GM23338 (cell line): Measurements from ENCODE around the gene TSLP. TPM values are rescaled to one million over a fixed set of nuclear protein-coding genes. Genes with fewer than 3 reads are reported as not detected.

ENCODE experiments used
- ATAC-seq: fragments of 200-7000 bp; cut with Tn5 transposase; 3 replicates; pipeline ENCODE4 v1.9.1; 2020
- DNase-seq: peaks from one replicate; pipeline ENCODE4 v3.0.0-alpha.2; 2015; ENCODE audit warnings: low spot score
- H2AFZ ChIP-seq: fragments of 200-600 bp; sonication (generic); 2 replicates; pipeline ENCODE4 v1.8.0; 2016; ENCODE audit warnings: antibody characterized with exemption, mild to moderate bottlenecking, moderate library complexity
- H3F3A ChIP-seq: fragments of 200-600 bp; sonication (generic); replicated peaks from 2 replicates; pipeline ENCODE4 v1.8.0; 2017; ENCODE audit warnings: antibody characterized with exemption, mixed run types, low read depth
- H3K27ac ChIP-seq: fragments of 200-600 bp; sonication (generic); 2 replicates; pipeline ENCODE4 v1.6.1; 2016; ENCODE audit warnings: low read depth
- H3K27me3 ChIP-seq: fragments of 200-600 bp; sonication (generic); 2 replicates; pipeline ENCODE4 v1.8.0; 2016; ENCODE audit warnings: mild to moderate bottlenecking, mixed run types, moderate library complexity; ENCODE audit not compliant: insufficient read depth
- H3K36me3 ChIP-seq: fragments of 200-600 bp; sonication (generic); 2 replicates; pipeline ENCODE4 v1.8.0; 2016; ENCODE audit warnings: mild to moderate bottlenecking; ENCODE audit not compliant: insufficient read depth
- H3K4me1 ChIP-seq: fragments of 200-600 bp; sonication (generic); 2 replicates; pipeline ENCODE4 v1.8.0; 2016; ENCODE audit warnings: mild to moderate bottlenecking, moderate library complexity; ENCODE audit not compliant: insufficient read depth
- H3K4me2 ChIP-seq: fragments of 200-600 bp; sonication (generic); 2 replicates; pipeline ENCODE4 v1.7.1; 2017; ENCODE audit warnings: mixed run types
- H3K4me3 ChIP-seq: fragments of 200-600 bp; sonication (generic); 2 replicates; pipeline ENCODE4 v1.6.1; 2016; ENCODE audit warnings: mixed run types
- H3K79me2 ChIP-seq: fragments of 200-600 bp; sonication (generic); replicated peaks from 2 replicates; pipeline ENCODE4 v1.8.0; 2017; ENCODE audit warnings: mild to moderate bottlenecking; ENCODE audit not compliant: insufficient read depth
- H3K9me2 ChIP-seq: fragments of 200-600 bp; sonication (generic); 2 replicates; pipeline ENCODE4 v1.8.0; 2017; ENCODE audit not compliant: insufficient read depth
- H4K20me1 ChIP-seq: fragments of 200-600 bp; sonication (generic); replicated peaks from 2 replicates; pipeline ENCODE4 v1.8.0; 2017; ENCODE audit warnings: mild to moderate bottlenecking; ENCODE audit not compliant: insufficient read depth
- H3K27ac Mint-ChIP-seq: 2 replicates; pipeline ENCODE4 v1.8.0; 2020; ENCODE audit warnings: inconsistent platforms, mild to moderate bottlenecking, moderate library complexity, mixed read lengths
- H3K27me3 Mint-ChIP-seq: 3 replicates; pipeline ENCODE4 v1.8.0; 2022; ENCODE audit warnings: low read depth, mild to moderate bottlenecking, moderate library complexity, mixed read lengths, inconsistent platforms; ENCODE audit not compliant: insufficient read depth, poor library complexity
- H3K36me3 Mint-ChIP-seq: 3 replicates; pipeline ENCODE4 v1.8.0; 2021; ENCODE audit warnings: low read depth, mild to moderate bottlenecking, inconsistent platforms, moderate library complexity, mixed read lengths
- H3K4me1 Mint-ChIP-seq: 3 replicates; pipeline ENCODE4 v1.8.0; 2020; ENCODE audit warnings: mild to moderate bottlenecking, inconsistent platforms, mixed read lengths
- H3K4me3 Mint-ChIP-seq: 3 replicates; pipeline ENCODE4 v1.8.0; 2021; ENCODE audit warnings: moderate library complexity, mild to moderate bottlenecking, inconsistent platforms, mixed read lengths
- H3K9me3 Mint-ChIP-seq: 3 replicates; pipeline ENCODE4 v1.8.0; 2020; ENCODE audit warnings: moderate library complexity, mild to moderate bottlenecking, inconsistent platforms, mixed read lengths
- EZH2 ChIP-seq: fragments of 200-600 bp; sonication (generic); IDR thresholded peaks from one replicate; pipeline ENCODE4 v1.8.0; 2017; ENCODE audit warnings: antibody characterized with exemption, mild to moderate bottlenecking, low read depth; ENCODE audit not compliant: unreplicated experiment
- EZH2phosphoT487 ChIP-seq: fragments of 200-600 bp; sonication (generic); IDR thresholded peaks from one replicate; pipeline ENCODE4 v1.8.1; 2018; ENCODE audit warnings: antibody characterized with exemption; ENCODE audit not compliant: unreplicated experiment
- JUNB ChIP-seq: IDR thresholded peaks from one replicate; pipeline ENCODE4 v1.6.1; 2016; ENCODE audit warnings: antibody characterized with exemption; ENCODE audit not compliant: unreplicated experiment
- NANOG ChIP-seq: IDR thresholded peaks from 2 replicates; pipeline ENCODE4 v1.6.1; 2016; ENCODE audit warnings: antibody characterized with exemption, borderline replicate concordance
- POLR2AphosphoS5 ChIP-seq: IDR thresholded peaks from 2 replicates; pipeline ENCODE4 v1.6.1; 2016; ENCODE audit warnings: antibody characterized with exemption, low read depth
- REST ChIP-seq: IDR thresholded peaks from one replicate; pipeline ENCODE4 v1.6.1; 2018; ENCODE audit warnings: antibody characterized with exemption; ENCODE audit not compliant: unreplicated experiment
- STAT1 ChIP-seq: IDR thresholded peaks from one replicate; pipeline ENCODE4 v1.6.1; 2016; ENCODE audit warnings: antibody characterized with exemption; ENCODE audit not compliant: unreplicated experiment
- ZNF114 ChIP-seq: fragments of 250-450 bp; sonication (Bioruptor Pico); IDR thresholded peaks from 2 replicates; pipeline ENCODE4 v1.5.0; 2020; ENCODE audit warnings: mild to moderate bottlenecking, moderate library complexity
- ZNF331 ChIP-seq: fragments of 250-450 bp; sonication (Bioruptor Pico); IDR thresholded peaks from 2 replicates; pipeline ENCODE4 v1.5.0; 2020; ENCODE audit warnings: low read depth, mild to moderate bottlenecking, moderate library complexity
- polyA plus RNA-seq: library from polyadenylated mRNA; unstranded; fragments of >200 nt; fragmentation: Nextera tagmentation; extraction: Ambion mirVana; gene quantifications from 2 replicates; pipeline ENCODE4 v1.2.1, GENCODE V29; 2016
- total RNA-seq: library from RNA; depleted of rRNA; stranded (reverse); fragments of >200 nt; shearing (Covaris generic); gene quantifications from 2 replicates; pipeline ENCODE4 v1.2.3, GENCODE V29; 2014
- TF ChIP-seq, protein P1 (sequence below): IDR thresholded peaks from 2 replicates; pipeline ENCODE4 v1.6.1; 2016; ENCODE audit warnings: antibody characterized with exemption
- TF ChIP-seq, protein P2 (sequence below): fragments of 250-450 bp; sonication (Bioruptor Pico); IDR thresholded peaks from 2 replicates; pipeline ENCODE4 v1.5.0; 2020; ENCODE audit warnings: mild to moderate bottlenecking, moderate library complexity

TSLP gene
- total and polyA plus RNA-seq, 2 experiments from 2014 or later = 0.35 to 1.5 TPM

DNA sequence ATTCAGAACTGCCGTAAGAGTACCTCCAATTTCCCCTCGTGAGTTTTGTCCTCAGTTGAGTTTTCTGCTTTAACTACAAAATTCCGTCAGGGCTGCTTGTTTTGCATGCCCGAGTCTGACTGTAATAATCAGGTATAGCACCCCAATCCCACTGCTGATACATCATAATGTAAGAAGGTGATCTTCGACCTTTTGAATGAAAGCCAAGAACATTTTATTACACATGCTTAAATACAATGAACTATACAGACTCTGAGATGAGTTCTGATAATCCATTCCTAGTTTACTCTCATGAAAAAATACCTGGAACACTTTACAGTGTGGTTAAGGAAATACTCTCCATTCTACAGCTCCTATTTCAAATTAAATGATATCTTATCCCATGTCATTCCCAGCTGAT, 49.2 kb upstream of the TSLP start:
- TF ChIP-seq EZH2phosphoT487 (no peak), EZH2 (no peak), ZNF331 (CRISPR knock-in tag) (no peak), REST (no peak), STAT1 (no peak), JUNB (no peak), NANOG (no peak)
- no peaks in the 10 kb centered on the region for H3K36me3 Mint-ChIP-seq
- Histone ChIP-seq H3K36me3 (no peaks in the 10 kb centered on the region), H3K9me2 (no peaks in the 10 kb centered on the region), H3F3A (no peaks in the 10 kb centered on the region), H3K4me1 (no peaks in the 10 kb centered on the region), H4K20me1 (no peaks in the 10 kb centered on the region), H3K4me2 (no peak overlapping the region), H3K27me3 (no peaks in the 10 kb centered on the region), H3K4me3 (no peak overlapping the region), H2AFZ (no peak overlapping the region), H3K27ac (no peak overlapping the region), H3K79me2 (no peaks in the 10 kb centered on the region)
- no peaks in the 10 kb centered on the region for H3K9me3 Mint-ChIP-seq
- H3K27ac Mint-ChIP-seq = no peak overlapping the region
- peaks cover 1% of the 10 kb centered on the region for H3K27me3 Mint-ChIP-seq
- H3K4me3 Mint-ChIP-seq = no peak overlapping the region
- H3K4me1 Mint-ChIP-seq = no peaks in the 10 kb centered on the region
- no peak for ATAC-seq
- DNase-seq = no peak

- no peaks in the 10 kb centered on the region for H3F3A ChIP-seq
- H3K27ac Mint-ChIP-seq = no peak overlapping the region
- no peak overlapping the region for H3K27ac ChIP-seq
- DNase-seq = no peak
- peaks cover 1% of the 10 kb centered on the region for H3K27me3 Mint-ChIP-seq
- no peak overlapping the region for H2AFZ ChIP-seq
- H3K79me2 ChIP-seq = no peaks in the 10 kb centered on the region
- no peak overlapping the region for H3K4me3 ChIP-seq
- H3K36me3 Mint-ChIP-seq = peaks cover 4% of the 10 kb centered on the region; the same call in 2 of the 3 replicates
- H3K4me2 ChIP-seq = no peak overlapping the region
- no peak overlapping the region for H3K4me3 Mint-ChIP-seq
- H3K4me1 Mint-ChIP-seq = no peaks in the 10 kb centered on the region
- H4K20me1 ChIP-seq = no peaks in the 10 kb centered on the region
- H3K4me1 ChIP-seq = no peaks in the 10 kb centered on the region
- H3K9me2 ChIP-seq = no peaks in the 10 kb centered on the region
- H3K36me3 ChIP-seq = no peaks in the 10 kb centered on the region
- no peaks in the 10 kb centered on the region for H3K27me3 ChIP-seq
- ATAC-seq = no peak
- H3K9me3 Mint-ChIP-seq = peaks cover 28% of the 10 kb centered on the region
- TF ChIP-seq, protein P1, sequence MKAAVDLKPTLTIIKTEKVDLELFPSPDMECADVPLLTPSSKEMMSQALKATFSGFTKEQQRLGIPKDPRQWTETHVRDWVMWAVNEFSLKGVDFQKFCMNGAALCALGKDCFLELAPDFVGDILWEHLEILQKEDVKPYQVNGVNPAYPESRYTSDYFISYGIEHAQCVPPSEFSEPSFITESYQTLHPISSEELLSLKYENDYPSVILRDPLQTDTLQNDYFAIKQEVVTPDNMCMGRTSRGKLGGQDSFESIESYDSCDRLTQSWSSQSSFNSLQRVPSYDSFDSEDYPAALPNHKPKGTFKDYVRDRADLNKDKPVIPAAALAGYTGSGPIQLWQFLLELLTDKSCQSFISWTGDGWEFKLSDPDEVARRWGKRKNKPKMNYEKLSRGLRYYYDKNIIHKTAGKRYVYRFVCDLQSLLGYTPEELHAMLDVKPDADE = no peak
- no peak for TF ChIP-seq NANOG
- TF ChIP-seq, protein P2, sequence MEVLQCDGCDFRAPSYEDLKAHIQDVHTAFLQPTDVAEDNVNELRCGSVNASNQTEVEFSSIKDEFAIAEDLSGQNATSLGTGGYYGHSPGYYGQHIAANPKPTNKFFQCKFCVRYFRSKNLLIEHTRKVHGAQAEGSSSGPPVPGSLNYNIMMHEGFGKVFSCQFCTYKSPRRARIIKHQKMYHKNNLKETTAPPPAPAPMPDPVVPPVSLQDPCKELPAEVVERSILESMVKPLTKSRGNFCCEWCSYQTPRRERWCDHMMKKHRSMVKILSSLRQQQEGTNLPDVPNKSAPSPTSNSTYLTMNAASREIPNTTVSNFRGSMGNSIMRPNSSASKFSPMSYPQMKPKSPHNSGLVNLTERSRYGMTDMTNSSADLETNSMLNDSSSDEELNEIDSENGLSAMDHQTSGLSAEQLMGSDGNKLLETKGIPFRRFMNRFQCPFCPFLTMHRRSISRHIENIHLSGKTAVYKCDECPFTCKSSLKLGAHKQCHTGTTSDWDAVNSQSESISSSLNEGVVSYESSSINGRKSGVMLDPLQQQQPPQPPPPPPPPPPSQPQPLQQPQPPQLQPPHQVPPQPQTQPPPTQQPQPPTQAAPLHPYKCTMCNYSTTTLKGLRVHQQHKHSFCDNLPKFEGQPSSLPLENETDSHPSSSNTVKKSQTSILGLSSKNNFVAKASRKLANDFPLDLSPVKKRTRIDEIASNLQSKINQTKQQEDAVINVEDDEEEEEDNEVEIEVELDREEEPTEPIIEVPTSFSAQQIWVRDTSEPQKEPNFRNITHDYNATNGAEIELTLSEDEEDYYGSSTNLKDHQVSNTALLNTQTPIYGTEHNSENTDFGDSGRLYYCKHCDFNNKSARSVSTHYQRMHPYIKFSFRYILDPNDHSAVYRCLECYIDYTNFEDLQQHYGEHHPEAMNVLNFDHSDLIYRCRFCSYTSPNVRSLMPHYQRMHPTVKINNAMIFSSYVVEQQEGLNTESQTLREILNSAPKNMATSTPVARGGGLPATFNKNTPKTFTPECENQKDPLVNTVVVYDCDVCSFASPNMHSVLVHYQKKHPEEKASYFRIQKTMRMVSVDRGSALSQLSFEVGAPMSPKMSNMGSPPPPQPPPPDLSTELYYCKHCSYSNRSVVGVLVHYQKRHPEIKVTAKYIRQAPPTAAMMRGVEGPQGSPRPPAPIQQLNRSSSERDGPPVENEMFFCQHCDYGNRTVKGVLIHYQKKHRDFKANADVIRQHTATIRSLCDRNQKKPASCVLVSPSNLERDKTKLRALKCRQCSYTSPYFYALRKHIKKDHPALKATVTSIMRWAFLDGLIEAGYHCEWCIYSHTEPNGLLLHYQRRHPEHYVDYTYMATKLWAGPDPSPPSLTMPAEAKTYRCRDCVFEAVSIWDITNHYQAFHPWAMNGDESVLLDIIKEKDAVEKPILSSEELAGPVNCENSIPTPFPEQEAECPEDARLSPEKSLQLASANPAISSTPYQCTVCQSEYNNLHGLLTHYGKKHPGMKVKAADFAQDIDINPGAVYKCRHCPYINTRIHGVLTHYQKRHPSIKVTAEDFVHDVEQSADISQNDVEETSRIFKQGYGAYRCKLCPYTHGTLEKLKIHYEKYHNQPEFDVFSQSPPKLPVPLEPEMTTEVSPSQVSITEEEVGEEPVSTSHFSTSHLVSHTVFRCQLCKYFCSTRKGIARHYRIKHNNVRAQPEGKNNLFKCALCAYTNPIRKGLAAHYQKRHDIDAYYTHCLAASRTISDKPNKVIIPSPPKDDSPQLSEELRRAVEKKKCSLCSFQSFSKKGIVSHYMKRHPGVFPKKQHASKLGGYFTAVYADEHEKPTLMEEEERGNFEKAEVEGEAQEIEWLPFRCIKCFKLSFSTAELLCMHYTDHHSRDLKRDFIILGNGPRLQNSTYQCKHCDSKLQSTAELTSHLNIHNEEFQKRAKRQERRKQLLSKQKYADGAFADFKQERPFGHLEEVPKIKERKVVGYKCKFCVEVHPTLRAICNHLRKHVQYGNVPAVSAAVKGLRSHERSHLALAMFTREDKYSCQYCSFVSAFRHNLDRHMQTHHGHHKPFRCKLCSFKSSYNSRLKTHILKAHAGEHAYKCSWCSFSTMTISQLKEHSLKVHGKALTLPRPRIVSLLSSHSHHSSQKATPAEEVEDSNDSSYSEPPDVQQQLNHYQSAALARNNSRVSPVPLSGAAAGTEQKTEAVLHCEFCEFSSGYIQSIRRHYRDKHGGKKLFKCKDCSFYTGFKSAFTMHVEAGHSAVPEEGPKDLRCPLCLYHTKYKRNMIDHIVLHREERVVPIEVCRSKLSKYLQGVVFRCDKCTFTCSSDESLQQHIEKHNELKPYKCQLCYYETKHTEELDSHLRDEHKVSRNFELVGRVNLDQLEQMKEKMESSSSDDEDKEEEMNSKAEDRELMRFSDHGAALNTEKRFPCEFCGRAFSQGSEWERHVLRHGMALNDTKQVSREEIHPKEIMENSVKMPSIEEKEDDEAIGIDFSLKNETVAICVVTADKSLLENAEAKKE (CRISPR knock-in tag) = no peak
- TF ChIP-seq ZNF114 (CRISPR knock-in tag) = no peak
- no peak for TF ChIP-seq ZNF331 (CRISPR knock-in tag)
- no peak for TF ChIP-seq POLR2AphosphoS5
- no peak for TF ChIP-seq STAT1
- TF ChIP-seq JUNB = no peak
- no peak for TF ChIP-seq EZH2phosphoT487
Measured at GRCh38 chr5:111028865-111029264, 42.6 kb upstream of the TSLP start.
